Neural cell (in vitro differentiated cells): ENCODE measurements around the gene IL1A.

Experiments used
- CTCF ChIP-seq: fragments of 450-650 bp; IDR thresholded peaks from 2 replicates; pipeline ENCODE4 v1.5.1; 2014; ENCODE audit warnings: antibody characterized with exemption, mild to moderate bottlenecking, moderate library complexity; ENCODE audit not compliant: poor library complexity, severe bottlenecking
- MXI1 ChIP-seq: fragments of 450-650 bp; conservative IDR thresholded peaks from 2 replicates; pipeline ENCODE4 v1.6.1; 2014; ENCODE audit warnings: antibody characterized with exemption, mild to moderate bottlenecking; ENCODE audit not compliant: poor library complexity, severe bottlenecking
- RAD21 ChIP-seq: fragments of 450-650 bp; conservative IDR thresholded peaks from 2 replicates; pipeline ENCODE4 v1.6.1; 2014; ENCODE audit warnings: antibody characterized with exemption, mild to moderate bottlenecking, moderate library complexity

GRCh38 chr2:112833976-112834375, 49.7 kb upstream of the IL1A start:
- no peak for TF ChIP-seq CTCF
- TF ChIP-seq RAD21 = no peak
- no peak for TF ChIP-seq MXI1
